Endodermal cell (in vitro differentiated cells): Measurements from ENCODE around the gene CHTF8. TPM values are rescaled to one million over a fixed set of nuclear protein-coding genes. Genes with fewer than 3 reads are reported as not detected.
A peak's percentile ranks its signal among the peaks of the same experiment; 100 is the strongest.

ENCODE experiments used
- DNase-seq: peaks from one replicate; pipeline ENCODE4 v3.0.0-alpha.2; 2017
- H3K27ac ChIP-seq: 2 replicates; pipeline ENCODE4 v1.5.1; 2013; ENCODE audit warnings: mild to moderate bottlenecking, low read depth, low read length, moderate library complexity
- H3K27me3 ChIP-seq: 2 replicates; pipeline ENCODE4 v1.6.1; 2013; ENCODE audit warnings: mild to moderate bottlenecking, low read length, moderate library complexity; ENCODE audit not compliant: insufficient read depth, control insufficient read depth, poor library complexity, severe bottlenecking
- H3K36me3 ChIP-seq: 2 replicates; pipeline ENCODE4 v1.7.0; 2013; ENCODE audit warnings: mild to moderate bottlenecking, low read length, moderate library complexity; ENCODE audit not compliant: control insufficient read depth, insufficient read depth
- H3K4me1 ChIP-seq: one replicate; pipeline ENCODE4 v1.7.0; 2013; ENCODE audit warnings: low read length; ENCODE audit not compliant: control insufficient read depth, insufficient read depth
- H3K4me3 ChIP-seq: 2 replicates; pipeline ENCODE4 v1.5.1; 2013; ENCODE audit warnings: mild to moderate bottlenecking, low read length, moderate library complexity
- H3K9ac ChIP-seq: 2 replicates; pipeline ENCODE4 v1.6.1; 2013; ENCODE audit warnings: mild to moderate bottlenecking, low read length, moderate library complexity; ENCODE audit not compliant: poor library complexity, severe bottlenecking; ENCODE audit errors: extremely low read depth
- H3K9me3 ChIP-seq: 2 replicates; pipeline ENCODE4 v1.6.1; 2013; ENCODE audit warnings: mild to moderate bottlenecking, low read length, moderate library complexity; ENCODE audit not compliant: control insufficient read depth
- H3K27ac Mint-ChIP-seq: 2 replicates; pipeline ENCODE4 v1.8.0; 2020; ENCODE audit warnings: mixed read lengths
- H3K27me3 Mint-ChIP-seq: 2 replicates; pipeline ENCODE4 v1.8.0; 2021; ENCODE audit warnings: mild to moderate bottlenecking, mixed read lengths; ENCODE audit not compliant: insufficient read depth
- H3K36me3 Mint-ChIP-seq: 2 replicates; pipeline ENCODE4 v1.8.0; 2020; ENCODE audit warnings: low read depth, mixed read lengths
- H3K4me1 Mint-ChIP-seq: 2 replicates; pipeline ENCODE4 v1.8.0; 2020; ENCODE audit warnings: mixed read lengths
- H3K4me3 Mint-ChIP-seq: 2 replicates; pipeline ENCODE4 v1.8.0; 2020; ENCODE audit warnings: mild to moderate bottlenecking, moderate library complexity, mixed read lengths
- H3K9me3 Mint-ChIP-seq: 2 replicates; pipeline ENCODE4 v1.8.0; 2020; ENCODE audit warnings: mild to moderate bottlenecking, mixed read lengths
- WGBS, 2 experiments: methylation state at CpG; one replicate each; pipeline versions ENCODE4 v1.1.5 to v1.1.7; 2013; ENCODE audit warnings: missing lambda C conversion rate in 2 of 2, mixed read lengths in 1 of 2; ENCODE audit not compliant: insufficient coverage in 1 of 2, insufficient read length in 1 of 2; 5-methylcytosine and 5-hydroxymethylcytosine counted together
- total RNA-seq, 2 donors: library from RNA; stranded (reverse); fragmentation: NEBNext Ultra II Directional in 1 of 2; extraction: Animal tissue kit (Norgen Biotek cat#: 25700) in 1 of 2; gene quantifications; 2 replicates in 1 of 2; 3 replicates in 1 of 2; pipeline ENCODE4 v1.2.1, GENCODE V29; 2021
- TF ChIP-seq, protein P1 (sequence below): fragments of 200-600 bp; sonication (generic); conservative IDR thresholded peaks from 2 replicates; pipeline ENCODE4 v1.5.0; 2021; ENCODE audit warnings: antibody characterized with exemption, mild to moderate bottlenecking

CHTF8 gene
- total RNA-seq, 2 donors from 2014 or later: 105 to 142 TPM

DNA sequence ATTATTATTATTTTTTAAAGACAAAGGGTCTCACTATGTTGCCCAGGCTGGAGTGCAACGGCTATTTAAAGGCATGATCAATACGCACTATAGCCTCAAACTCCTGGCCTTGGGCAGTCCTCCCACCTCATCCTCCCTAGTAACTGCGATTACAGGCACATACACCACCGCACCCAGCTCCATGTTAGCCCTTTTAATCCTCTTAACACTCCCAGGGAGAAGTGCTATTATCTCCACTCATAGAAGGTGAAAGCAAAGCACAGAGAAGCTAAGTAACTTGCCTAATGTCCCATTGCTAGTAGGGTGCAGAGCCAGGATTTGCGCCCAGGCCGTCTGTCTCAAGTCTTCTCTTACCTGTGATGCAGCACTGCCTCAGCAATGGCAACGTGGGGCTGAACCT lies 22.0 kb downstream of the CHTF8 start:
- Mint-ChIP-seq H3K27me3 (peaks cover 38% of the 10 kb centered on the region), H3K9me3 (no peaks in the 10 kb centered on the region), H3K4me1 (peaks cover 24% of the 10 kb centered on the region), H3K36me3 (peaks cover 26% of the 10 kb centered on the region), H3K27ac (no peak overlapping the region), H3K4me3 (no peak overlapping the region)
- TF ChIP-seq, protein P1, sequence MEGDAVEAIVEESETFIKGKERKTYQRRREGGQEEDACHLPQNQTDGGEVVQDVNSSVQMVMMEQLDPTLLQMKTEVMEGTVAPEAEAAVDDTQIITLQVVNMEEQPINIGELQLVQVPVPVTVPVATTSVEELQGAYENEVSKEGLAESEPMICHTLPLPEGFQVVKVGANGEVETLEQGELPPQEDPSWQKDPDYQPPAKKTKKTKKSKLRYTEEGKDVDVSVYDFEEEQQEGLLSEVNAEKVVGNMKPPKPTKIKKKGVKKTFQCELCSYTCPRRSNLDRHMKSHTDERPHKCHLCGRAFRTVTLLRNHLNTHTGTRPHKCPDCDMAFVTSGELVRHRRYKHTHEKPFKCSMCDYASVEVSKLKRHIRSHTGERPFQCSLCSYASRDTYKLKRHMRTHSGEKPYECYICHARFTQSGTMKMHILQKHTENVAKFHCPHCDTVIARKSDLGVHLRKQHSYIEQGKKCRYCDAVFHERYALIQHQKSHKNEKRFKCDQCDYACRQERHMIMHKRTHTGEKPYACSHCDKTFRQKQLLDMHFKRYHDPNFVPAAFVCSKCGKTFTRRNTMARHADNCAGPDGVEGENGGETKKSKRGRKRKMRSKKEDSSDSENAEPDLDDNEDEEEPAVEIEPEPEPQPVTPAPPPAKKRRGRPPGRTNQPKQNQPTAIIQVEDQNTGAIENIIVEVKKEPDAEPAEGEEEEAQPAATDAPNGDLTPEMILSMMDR: no peak
- peaks cover 28% of the 10 kb centered on the region for H3K27me3 ChIP-seq
- no peaks in the 10 kb centered on the region for H3K9me3 ChIP-seq
- DNase-seq: peak; percentile 35
- H3K36me3 ChIP-seq: peaks cover 10% of the 10 kb centered on the region
- 90 to 95% methylated on average over 7 of the region's 7 CpGs for WGBS, 2 experiments
- peaks cover 5% of the 10 kb centered on the region for H3K4me1 ChIP-seq
- H3K9ac ChIP-seq: no peak overlapping the region
- no peak overlapping the region for H3K27ac ChIP-seq
- no peak overlapping the region for H3K4me3 ChIP-seq

DNA sequence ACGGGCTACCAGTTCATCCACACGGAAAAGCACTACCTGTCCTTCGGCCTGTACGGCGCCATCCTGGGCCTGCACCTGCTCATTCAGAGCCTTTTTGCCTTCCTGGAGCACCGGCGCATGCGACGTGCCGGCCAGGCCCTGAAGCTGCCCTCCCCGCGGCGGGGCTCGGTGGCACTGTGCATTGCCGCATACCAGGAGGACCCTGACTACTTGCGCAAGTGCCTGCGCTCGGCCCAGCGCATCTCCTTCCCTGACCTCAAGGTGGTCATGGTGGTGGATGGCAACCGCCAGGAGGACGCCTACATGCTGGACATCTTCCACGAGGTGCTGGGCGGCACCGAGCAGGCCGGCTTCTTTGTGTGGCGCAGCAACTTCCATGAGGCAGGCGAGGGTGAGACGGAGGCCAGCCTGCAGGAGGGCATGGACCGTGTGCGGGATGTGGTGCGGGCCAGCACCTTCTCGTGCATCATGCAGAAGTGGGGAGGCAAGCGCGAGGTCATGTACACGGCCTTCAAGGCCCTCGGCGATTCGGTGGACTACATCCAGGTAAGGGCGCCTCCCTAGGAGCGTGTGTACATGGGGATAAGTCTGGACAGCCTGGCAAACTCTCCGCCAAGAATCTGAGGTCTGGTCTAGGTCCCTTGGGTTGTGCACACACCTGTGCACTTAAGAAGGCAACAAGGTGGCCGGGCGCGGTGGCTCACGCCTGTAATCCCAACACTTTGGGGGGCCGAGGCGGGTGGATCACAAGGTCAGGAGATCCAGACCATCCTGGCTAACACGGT lies 22.7 kb downstream of the CHTF8 start:
- no peaks in the 10 kb centered on the region for H3K9me3 Mint-ChIP-seq

DNA sequence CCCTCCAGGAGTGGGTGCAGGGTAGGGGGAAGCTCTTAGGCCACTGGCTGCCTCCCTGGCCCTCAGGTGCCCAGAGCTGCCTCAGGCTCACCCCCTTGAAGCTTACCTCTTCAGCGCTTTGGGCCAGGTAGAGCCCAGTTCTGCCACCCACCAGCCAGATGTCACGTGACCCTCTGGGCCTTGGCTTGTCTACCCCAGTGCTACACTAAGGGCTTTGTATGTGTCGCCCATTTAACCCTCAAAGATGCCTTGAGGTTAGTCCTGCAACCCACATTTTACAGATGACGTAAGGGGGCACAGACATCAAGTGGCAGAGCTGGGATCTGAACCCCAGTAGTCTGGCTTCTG lies 23.5 kb downstream of the CHTF8 start:
- Mint-ChIP-seq H3K4me3 (no peak overlapping the region), H3K36me3 (peaks cover 18% of the 10 kb centered on the region), H3K9me3 (no peaks in the 10 kb centered on the region), H3K4me1 (peaks cover 26% of the 10 kb centered on the region), H3K27me3 (peaks cover 47% of the 10 kb centered on the region), H3K27ac (no peak overlapping the region)
- no peaks in the 10 kb centered on the region for H3K4me1 ChIP-seq
- WGBS, 2 experiments: 84 to 90% methylated on average over 4 of the region's 4 CpGs
- H3K36me3 ChIP-seq: no peaks in the 10 kb centered on the region
- H3K9ac ChIP-seq: no peak overlapping the region
- no peak overlapping the region for H3K4me3 ChIP-seq
- TF ChIP-seq, protein P1: no peak
- no peak overlapping the region for H3K27ac ChIP-seq
- DNase-seq: no peak
- H3K9me3 ChIP-seq: no peaks in the 10 kb centered on the region
- H3K27me3 ChIP-seq: peaks cover 37% of the 10 kb centered on the region

More for the DNA sequence above, 22.7 kb downstream of the CHTF8 start:
- H3K4me1 Mint-ChIP-seq: peaks cover 28% of the 10 kb centered on the region
- Histone ChIP-seq H3K27me3 (peaks cover 31% of the 10 kb centered on the region), H3K4me1 (peaks cover 5% of the 10 kb centered on the region), H3K36me3 (peaks cover 2% of the 10 kb centered on the region), H3K4me3 (no peak overlapping the region), H3K9ac (no peak overlapping the region), H3K9me3 (no peaks in the 10 kb centered on the region), H3K27ac (no peak overlapping the region)
- 95% methylated on average over 33 to 45 of the region's 48 CpGs for WGBS, 2 experiments
- peaks cover 22% of the 10 kb centered on the region for H3K36me3 Mint-ChIP-seq
- DNase-seq: peak; percentile 40
- no peak overlapping the region for H3K27ac Mint-ChIP-seq
- H3K27me3 Mint-ChIP-seq: peaks cover 42% of the 10 kb centered on the region
- TF ChIP-seq, protein P1: no peak
- H3K4me3 Mint-ChIP-seq: no peak overlapping the region
